AG09319 (cell line): ENCODE data around the gene F2RL3.

Source experiments
- DNase-seq: peaks from one replicate; pipeline ENCODE4 v3.0.0-alpha.2; 2010; ENCODE audit warnings: low read depth; ENCODE audit errors: extremely low read depth
- CTCF ChIP-seq: IDR thresholded peaks from 2 replicates; pipeline ENCODE4 v1.5.1; 2011; ENCODE audit warnings: low read depth, mild to moderate bottlenecking, inconsistent platforms, low read length, moderate library complexity

Gene F2RL3

GRCh38 chr19:16914421-16914820 lies 25.6 kb downstream of the F2RL3 start:
- TF ChIP-seq CTCF: no peak
- no peak for DNase-seq

GRCh38 chr19:16915135-16915534 lies 26.3 kb downstream of the F2RL3 start:
- no peak for DNase-seq
- TF ChIP-seq CTCF: no peak

GRCh38 chr19:16915734-16916133 lies 26.9 kb downstream of the F2RL3 start:
- TF ChIP-seq CTCF: no peak
- DNase-seq: no peak

- no peak for DNase-seq
- no peak for TF ChIP-seq CTCF
Measured at GRCh38 chr19:16917401-16917800, 28.6 kb downstream of the F2RL3 start.

GRCh38 chr19:16919496-16919895 lies 30.7 kb downstream of the F2RL3 start:
- TF ChIP-seq CTCF: no peak
- no peak for DNase-seq

GRCh38 chr19:16920816-16921529 lies 32.2 kb downstream of the F2RL3 start:
- TF ChIP-seq CTCF: no peak
- DNase-seq: no peak

- DNase-seq: no peak
- no peak for TF ChIP-seq CTCF
Measured at GRCh38 chr19:16921766-16922591, 33.2 kb downstream of the F2RL3 start.
